Activated B cell treated with CpG ODN at 0.5 μM for 24 hours (primary cell): Measurements from ENCODE around the gene CHID1. TPM values are rescaled to one million over a fixed set of nuclear protein-coding genes. Genes with fewer than 3 reads are reported as not detected.

Source experiments
- ATAC-seq: fragments of 200-7000 bp; cut with Tn5 transposase; one replicate; pipeline ENCODE4 v1.10.0; 2021; ENCODE audit warnings: low read depth, mild to moderate bottlenecking, moderate library complexity
- CTCF ChIA-PET: fragments of 350-600 bp; sonication (Branson Sonifier 250); formaldehyde crosslinking; loops from one replicate; lab custom pipeline; 2021; ENCODE audit warnings: antibody characterized with exemption; lab: Charles Lee
- POLR2A ChIA-PET: fragments of 350-600 bp; sonication (Branson Sonifier 250); formaldehyde crosslinking; loops from one replicate; lab custom pipeline; 2021; ENCODE audit warnings: antibody characterized with exemption; lab: Charles Lee
- DNase-seq: peaks from one replicate; pipeline ENCODE4 v3.0.0; 2022
- H3K27ac Mint-ChIP-seq: one replicate; pipeline ENCODE4 v1.8.0; 2020; ENCODE audit warnings: mixed read lengths
- H3K27me3 Mint-ChIP-seq: one replicate; pipeline ENCODE4 v1.8.0; 2021; ENCODE audit warnings: mixed read lengths
- H3K36me3 Mint-ChIP-seq: one replicate; pipeline ENCODE4 v1.8.0; 2021; ENCODE audit warnings: low read depth, mixed read lengths
- H3K4me1 Mint-ChIP-seq: one replicate; pipeline ENCODE4 v1.8.0; 2021; ENCODE audit warnings: mixed read lengths
- H3K4me3 Mint-ChIP-seq: one replicate; pipeline ENCODE4 v1.8.0; 2020; ENCODE audit warnings: mild to moderate bottlenecking, mixed read lengths
- H3K9me3 Mint-ChIP-seq: one replicate; pipeline ENCODE4 v1.8.0; 2020; ENCODE audit warnings: mixed read lengths
- intact Hi-C: fragments of 100-400 bp; cut with micrococcal nuclease; formaldehyde crosslinking; loops from one replicate; pipeline ENCODE4 v1.15.1; 2024
- total RNA-seq: library from RNA; stranded (reverse); gene quantifications from 2 replicates; pipeline ENCODE4 v1.2.3, GENCODE V29; 2022
- TF ChIP-seq, protein P1 (sequence below): fragments of 200-600 bp; IDR thresholded peaks from one replicate; pipeline ENCODE4 v1.8.0; 2022; ENCODE audit warnings: antibody characterized with exemption, mild to moderate bottlenecking

CHID1 gene
- total RNA-seq, 1 donor from 2014 or later = 45.7 TPM

- Mint-ChIP-seq H3K4me1 (no peaks in the 10 kb centered on the region), H3K27me3 (no peaks in the 10 kb centered on the region), H3K36me3 (peaks cover 4% of the 10 kb centered on the region), H3K9me3 (no peaks in the 10 kb centered on the region), H3K27ac (no peak overlapping the region), H3K4me3 (no peak overlapping the region)
- CTCF ChIA-PET = no interaction called here
- intact Hi-C loops = loop anchor here (10.0 kb wide), 1 partner anchor 618 kb away; the partner anchor contains the start of gene MOB2
- no peak for ATAC-seq
- DNase-seq = no peak
- POLR2A ChIA-PET = no interaction called here
- TF ChIP-seq, protein P1, sequence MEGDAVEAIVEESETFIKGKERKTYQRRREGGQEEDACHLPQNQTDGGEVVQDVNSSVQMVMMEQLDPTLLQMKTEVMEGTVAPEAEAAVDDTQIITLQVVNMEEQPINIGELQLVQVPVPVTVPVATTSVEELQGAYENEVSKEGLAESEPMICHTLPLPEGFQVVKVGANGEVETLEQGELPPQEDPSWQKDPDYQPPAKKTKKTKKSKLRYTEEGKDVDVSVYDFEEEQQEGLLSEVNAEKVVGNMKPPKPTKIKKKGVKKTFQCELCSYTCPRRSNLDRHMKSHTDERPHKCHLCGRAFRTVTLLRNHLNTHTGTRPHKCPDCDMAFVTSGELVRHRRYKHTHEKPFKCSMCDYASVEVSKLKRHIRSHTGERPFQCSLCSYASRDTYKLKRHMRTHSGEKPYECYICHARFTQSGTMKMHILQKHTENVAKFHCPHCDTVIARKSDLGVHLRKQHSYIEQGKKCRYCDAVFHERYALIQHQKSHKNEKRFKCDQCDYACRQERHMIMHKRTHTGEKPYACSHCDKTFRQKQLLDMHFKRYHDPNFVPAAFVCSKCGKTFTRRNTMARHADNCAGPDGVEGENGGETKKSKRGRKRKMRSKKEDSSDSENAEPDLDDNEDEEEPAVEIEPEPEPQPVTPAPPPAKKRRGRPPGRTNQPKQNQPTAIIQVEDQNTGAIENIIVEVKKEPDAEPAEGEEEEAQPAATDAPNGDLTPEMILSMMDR = no peak
These were observed 44.1 kb downstream of the CHID1 start for GRCh38 chr11:866481-866880.

DNA sequence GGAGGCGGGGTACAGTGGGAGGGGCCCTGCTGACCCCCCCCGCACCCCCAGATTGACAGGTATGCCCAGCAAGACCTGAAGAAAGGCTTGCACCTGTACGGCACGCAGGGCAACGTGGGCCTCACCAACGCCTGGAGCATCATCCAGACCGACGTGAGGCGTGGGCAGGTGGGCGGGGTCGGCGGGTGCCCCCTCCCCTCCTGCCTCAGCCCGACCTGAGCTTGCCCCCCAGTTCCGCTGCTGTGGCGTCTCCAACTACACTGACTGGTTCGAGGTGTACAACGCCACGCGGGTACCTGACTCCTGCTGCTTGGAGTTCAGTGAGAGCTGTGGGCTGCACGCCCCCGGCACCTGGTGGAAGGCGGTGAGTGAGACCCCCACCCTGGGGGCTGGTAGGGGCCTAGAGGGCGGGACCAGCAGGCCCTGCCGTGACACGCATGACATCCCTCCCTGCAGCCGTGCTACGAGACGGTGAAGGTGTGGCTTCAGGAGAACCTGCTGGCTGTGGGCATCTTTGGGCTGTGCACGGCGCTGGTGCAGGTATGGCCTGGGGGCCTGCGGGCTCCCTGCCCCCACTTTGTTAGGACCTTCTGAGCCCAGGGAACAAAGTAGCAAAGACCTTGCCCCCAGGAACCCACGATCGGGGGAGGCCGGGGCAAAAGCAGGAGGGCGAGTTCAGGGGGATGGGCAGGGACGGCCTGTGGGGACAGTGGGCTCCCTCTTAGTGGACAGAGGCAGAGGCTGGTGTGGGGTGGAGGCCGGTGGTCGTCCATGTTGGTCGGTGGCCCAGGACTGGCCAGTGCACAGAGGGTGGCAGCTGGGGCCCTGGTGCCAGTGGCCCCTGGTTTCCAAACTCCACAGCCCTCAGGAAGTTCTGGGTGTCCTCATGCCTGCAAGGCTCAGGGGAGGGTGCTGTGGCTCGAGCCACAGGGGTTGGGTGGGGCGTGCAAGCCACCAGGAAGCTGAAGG lies 44.9 kb downstream of the CHID1 start:
- TF ChIP-seq, protein P1 = no peak
- H3K27ac Mint-ChIP-seq = no peak overlapping the region
- peaks cover 4% of the 10 kb centered on the region for H3K36me3 Mint-ChIP-seq
- POLR2A ChIA-PET = no interaction called here
- ATAC-seq = no peak
- intact Hi-C loops = loop anchor here (10.0 kb wide), 1 partner anchor 619 kb away; the partner anchor contains the start of gene MOB2
- no peaks in the 10 kb centered on the region for H3K9me3 Mint-ChIP-seq
- no peak for DNase-seq
- no peaks in the 10 kb centered on the region for H3K27me3 Mint-ChIP-seq
- H3K4me3 Mint-ChIP-seq = no peak overlapping the region
- CTCF ChIA-PET = no interaction called here
- H3K4me1 Mint-ChIP-seq = no peaks in the 10 kb centered on the region

- POLR2A ChIA-PET = interaction anchor here (0.9 kb wide), 1 partner anchor 624 kb away, joined by 3 read pairs; no protein-coding TSS in a partner anchor
- no peak overlapping the region for H3K27ac Mint-ChIP-seq
- H3K4me3 Mint-ChIP-seq = no peak overlapping the region
These were observed 45.7 kb downstream of the CHID1 start for GRCh38 chr11:864898-865297.

GRCh38 chr11:863910-864827 lies 46.4 kb downstream of the CHID1 start:
- no peaks in the 10 kb centered on the region for H3K4me1 Mint-ChIP-seq
- H3K9me3 Mint-ChIP-seq = no peaks in the 10 kb centered on the region
- no peak for DNase-seq
- H3K36me3 Mint-ChIP-seq = peaks cover 4% of the 10 kb centered on the region
- ATAC-seq = no peak
- TF ChIP-seq, protein P1 = no peak
- H3K27me3 Mint-ChIP-seq = no peaks in the 10 kb centered on the region
- intact Hi-C loops = loop anchor here (10.0 kb wide), 1 partner anchor 621 kb away; the partner anchor contains the start of gene MOB2
- CTCF ChIA-PET = no interaction called here
- POLR2A ChIA-PET = interaction anchor here (0.9 kb wide), 1 partner anchor 625 kb away, joined by 3 read pairs; no protein-coding TSS in a partner anchor
- no peak overlapping the region for H3K27ac Mint-ChIP-seq
- no peak overlapping the region for H3K4me3 Mint-ChIP-seq

More at GRCh38 chr11:864898-865297, 45.7 kb downstream of the CHID1 start:
- Mint-ChIP-seq H3K27me3 (no peaks in the 10 kb centered on the region), H3K4me1 (no peaks in the 10 kb centered on the region), H3K36me3 (peaks cover 4% of the 10 kb centered on the region), H3K9me3 (no peaks in the 10 kb centered on the region)
- ATAC-seq (no peak), DNase-seq (no peak)
- TF ChIP-seq, protein P1 = no peak
- intact Hi-C loops = loop anchor here (10.0 kb wide), 1 partner anchor 620 kb away; the partner anchor contains the start of gene MOB2
- CTCF ChIA-PET = no interaction called here
